ENCODE results near the gene FEN1.

- no peak for TF ChIP-seq POLR2AphosphoS5 (IDR thresholded peaks at IDR 0.05; ENCODE audit: low read depth, low read length)
- no peak for TF ChIP-seq MEIS1 (CRISPR knock-in tag; IDR thresholded peaks at IDR 0.05; ENCODE audit: borderline replicate concordance)
- TF ChIP-seq ZNF713 (CRISPR knock-in tag; IDR thresholded peaks at IDR 0.05), result no peak
- TF ChIP-seq ZNF672 (CRISPR knock-in tag; IDR thresholded peaks at IDR 0.05), result no peak
Observed at GRCh38 chr11:61771985-61772455, 20.7 kb upstream of the FEN1 start.
